Spinal cord (tissue), 10 donors: Measurements from ENCODE around the gene LENEP. TPM values are rescaled to one million over a fixed set of nuclear protein-coding genes. Genes with fewer than 3 reads are reported as not detected.
A peak's percentile ranks its signal among the peaks of the same experiment; 100 is the strongest.
"Not testable (repeated sequence)": the region's sequence is repeated elsewhere in the genome, so short reads cannot be mapped to it uniquely, and the experiment has no call there.

Experiments used
- DNase-seq, 6 donors: peaks; one replicate each; pipeline versions ENCODE4 v3.0.0 to v3.0.0-alpha.2; 2013 to 2015; ENCODE audit warnings: low spot score in 6 of 6, low read depth in 4 of 6
- H3K27ac ChIP-seq: one replicate; pipeline ENCODE4 v1.5.1; 2013; ENCODE audit warnings: low read depth, low read length, control low read depth
- H3K27me3 ChIP-seq: one replicate; pipeline ENCODE4 v1.6.1; 2013; ENCODE audit warnings: low read length; ENCODE audit not compliant: control insufficient read depth, insufficient read depth
- H3K36me3 ChIP-seq: one replicate; pipeline ENCODE4 v1.6.1; 2013; ENCODE audit warnings: low read length; ENCODE audit not compliant: control insufficient read depth, insufficient read depth
- H3K4me1 ChIP-seq: one replicate; pipeline ENCODE4 v1.6.1; 2013; ENCODE audit warnings: low read length; ENCODE audit not compliant: control insufficient read depth, insufficient read depth
- H3K4me3 ChIP-seq: one replicate; pipeline ENCODE4 v1.5.1; 2013; ENCODE audit warnings: low read depth, low read length, control low read depth
- H3K9me3 ChIP-seq: one replicate; pipeline ENCODE4 v1.6.1; 2013; ENCODE audit warnings: low read length; ENCODE audit not compliant: control insufficient read depth, insufficient read depth
- WGBS: methylation state at CpG from one replicate; pipeline ENCODE4 v1.1.5; 2013; ENCODE audit warnings: missing lambda C conversion rate; ENCODE audit not compliant: insufficient coverage; 5-methylcytosine and 5-hydroxymethylcytosine counted together
- polyA plus RNA-seq, 2 donors: library from polyadenylated mRNA; unstranded; fragments of 120-200 nt; gene quantifications; one replicate each; pipeline ENCODE4 v1.2.1, GENCODE V29; 2013; ENCODE audit not compliant: insufficient read length in 2 of 2
- total RNA-seq, 2 donors: library from RNA; depleted of rRNA in 1 of 2; stranded (reverse); fragments of 120-200 nt in 1 of 2; fragments of >200 nt in 1 of 2; gene quantifications; one replicate each; pipeline versions ENCODE4 v1.2.3 to v1.2.4, GENCODE V29; 2013 to 2014
- donor health status: healthy.

LENEP gene
- total and polyA plus RNA-seq, 4 donors: 0.22 to 0.39 TPM; not detected in 2

GRCh38 chr1:154988058-154988954 is 5.1 kb upstream of the LENEP start:
- H3K27ac ChIP-seq: no peak overlapping the region
- peaks cover 55% of the 10 kb centered on the region for H3K36me3 ChIP-seq

GRCh38 chr1:154989195-154989860 is 4.1 kb upstream of the LENEP start:
- Histone ChIP-seq H3K27me3 (no peaks in the 10 kb centered on the region), H3K27ac (no peak overlapping the region), H3K4me3 (no peak overlapping the region), H3K9me3 (no peaks in the 10 kb centered on the region), H3K4me1 (peaks cover 9% of the 10 kb centered on the region), H3K36me3 (peaks cover 55% of the 10 kb centered on the region)
- no peak for DNase-seq
- WGBS: 100% methylated on average over 2 of the region's 3 CpGs

More at GRCh38 chr1:154988058-154988954, 5.1 kb upstream of the LENEP start:
- Histone ChIP-seq H3K27me3 (no peaks in the 10 kb centered on the region), H3K4me1 (peaks cover 18% of the 10 kb centered on the region), H3K4me3 (no peak overlapping the region), H3K9me3 (no peaks in the 10 kb centered on the region)
- WGBS: 93% methylated on average over 11 of the region's 17 CpGs
- DNase-seq: no peak

GRCh38 chr1:154990276-154990675 is 3.1 kb upstream of the LENEP start:
- Histone ChIP-seq H3K4me3 (no peak overlapping the region), H3K27me3 (no peaks in the 10 kb centered on the region), H3K27ac (no peak overlapping the region), H3K9me3 (no peaks in the 10 kb centered on the region), H3K4me1 (peaks cover 4% of the 10 kb centered on the region), H3K36me3 (peaks cover 55% of the 10 kb centered on the region)
- DNase-seq: no peak
- 100% methylated on average over 2 of the region's 8 CpGs for WGBS

GRCh38 chr1:154992721-154993571 is 440 bp upstream of the LENEP start:
- peaks cover 4% of the 10 kb centered on the region for H3K4me1 ChIP-seq
- no peak overlapping the region for H3K27ac ChIP-seq
- H3K4me3 ChIP-seq: no peak overlapping the region
- no peaks in the 10 kb centered on the region for H3K9me3 ChIP-seq
- H3K36me3 ChIP-seq: peaks cover 37% of the 10 kb centered on the region
- DNase-seq: no peak
- 57% methylated on average over 3 of the region's 14 CpGs for WGBS
- H3K27me3 ChIP-seq: no peaks in the 10 kb centered on the region

- H3K27ac ChIP-seq: no peak overlapping the region
- H3K4me3 ChIP-seq: no peak overlapping the region
- H3K27me3 ChIP-seq: no peaks in the 10 kb centered on the region
- no peaks in the 10 kb centered on the region for H3K9me3 ChIP-seq
- WGBS: 93% methylated on average over 1 of the region's 1 CpG
- peaks cover 24% of the 10 kb centered on the region for H3K36me3 ChIP-seq
- DNase-seq: no peak
- peaks cover 8% of the 10 kb centered on the region for H3K4me1 ChIP-seq
These were observed 842 bp downstream of the LENEP start for GRCh38 chr1:154994269-154994587.

- H3K4me3 ChIP-seq: no peak overlapping the region
- no peak for DNase-seq
- no peaks in the 10 kb centered on the region for H3K27me3 ChIP-seq
- no peak overlapping the region for H3K27ac ChIP-seq
- H3K4me1 ChIP-seq: peaks cover 11% of the 10 kb centered on the region
- 90% methylated on average over 3 of the region's 3 CpGs for WGBS
- H3K9me3 ChIP-seq: no peaks in the 10 kb centered on the region
- peaks cover 20% of the 10 kb centered on the region for H3K36me3 ChIP-seq
These were observed 1.2 kb downstream of the LENEP start for GRCh38 chr1:154994591-154994990.

- not testable (repeated sequence) for H3K27me3 ChIP-seq
These were observed 2.1 kb downstream of the LENEP start for GRCh38 chr1:154995301-154995983.

GRCh38 chr1:154996966-154997701 is 3.7 kb downstream of the LENEP start:
- 89% methylated on average over 13 of the region's 15 CpGs for WGBS
- H3K4me3 ChIP-seq: no peak overlapping the region
- H3K36me3 ChIP-seq: peaks cover 4% of the 10 kb centered on the region
- no peak overlapping the region for H3K27ac ChIP-seq
- peaks cover 29% of the 10 kb centered on the region for H3K4me1 ChIP-seq
- DNase-seq: no peak
- H3K9me3 ChIP-seq: no peaks in the 10 kb centered on the region
- no peaks in the 10 kb centered on the region for H3K27me3 ChIP-seq

More at GRCh38 chr1:154995301-154995983, 2.1 kb downstream of the LENEP start:
- H3K4me3 ChIP-seq, H3K27ac ChIP-seq, H3K9me3 ChIP-seq: not testable (repeated sequence)
- WGBS: 96% methylated on average over 3 of the region's 13 CpGs
- peaks cover 20% of the 10 kb centered on the region for H3K4me1 ChIP-seq
- DNase-seq: peak in 3 of 6 donors; percentile 26 to 63 (median 52)
- H3K36me3 ChIP-seq: peaks cover 12% of the 10 kb centered on the region
